NCI-H82 treated with DMSO at 0.1 percent for 48 hours (cell line): ENCODE measurements around the gene CCDC87.
A peak's percentile ranks its signal among the peaks of the same experiment; 100 is the strongest.
"Not testable (repeated sequence)": the region's sequence is repeated elsewhere in the genome, so short reads cannot be mapped to it uniquely, and the experiment has no call there.

ENCODE experiments used
- DNase-seq: peaks from one replicate; lab custom pipeline; 2025; ENCODE audit not compliant: unreplicated experiment; lab: John Stamatoyannopoulos, UW

CCDC87 gene

GRCh38 chr11:66616379-66617154 lies 23.7 kb upstream of the CCDC87 start, which contains the start of gene RBM14:
Gene RBM14, plus strand, starts transcription at chr11:66616630. Its CDS starts 91 bp downstream, at chr11:66616721.
- DNase-seq = peak; percentile 92

- DNase-seq = no peak
These were observed 21.2 kb upstream of the CCDC87 start for GRCh38 chr11:66614073-66614472.

- DNase-seq = no peak
These were observed 19.6 kb upstream of the CCDC87 start for GRCh38 chr11:66612458-66612857.

- DNase-seq = peak; percentile 86
These were observed 17.1 kb upstream of the CCDC87 start for GRCh38 chr11:66609721-66610617.

GRCh38 chr11:66607126-66607834 lies 14.4 kb upstream of the CCDC87 start:
- no peak for DNase-seq

GRCh38 chr11:66606608-66607007 lies 13.7 kb upstream of the CCDC87 start:
- DNase-seq = not testable (repeated sequence)

- no peak for DNase-seq
These were observed 11.3 kb upstream of the CCDC87 start for GRCh38 chr11:66604155-66604554.

GRCh38 chr11:66603072-66603471 lies 10.2 kb upstream of the CCDC87 start:
- no peak for DNase-seq

- DNase-seq = no peak
These were observed 7.9 kb upstream of the CCDC87 start for GRCh38 chr11:66600631-66601233.

GRCh38 chr11:66600219-66600618 lies 7.4 kb upstream of the CCDC87 start:
- no peak for DNase-seq

- DNase-seq = no peak
These were observed 6.1 kb upstream of the CCDC87 start for GRCh38 chr11:66598993-66599392.

GRCh38 chr11:66595245-66595904 lies 2.5 kb upstream of the CCDC87 start:
- DNase-seq = peak; percentile 43

- DNase-seq = no peak
These were observed 787 bp upstream of the CCDC87 start for GRCh38 chr11:66593650-66594049.

- DNase-seq = no peak
These were observed 406 bp upstream of the CCDC87 start for GRCh38 chr11:66593303-66593635.

GRCh38 chr11:66591175-66591574 lies 1.7 kb downstream of the CCDC87 start:
- DNase-seq = no peak

- DNase-seq = no peak
These were observed 2.7 kb downstream of the CCDC87 start for GRCh38 chr11:66589996-66590675.

GRCh38 chr11:66589315-66589714 lies 3.5 kb downstream of the CCDC87 start:
- DNase-seq = not testable (repeated sequence)

- DNase-seq = no peak
These were observed 6.7 kb downstream of the CCDC87 start for GRCh38 chr11:66586136-66586535.

- not testable (repeated sequence) for DNase-seq
These were observed 7.4 kb downstream of the CCDC87 start for GRCh38 chr11:66585447-66585846.
